OCI-LY3 (cell line): ENCODE results near the gene MED23.

Source experiments
- H2AFZ ChIP-seq: fragments of 200-600, 300-600 bp; shearing (Covaris generic); 2 replicates; pipeline ENCODE4 v1.6.0; 2014; ENCODE audit warnings: antibody characterized with exemption, low read depth, low read length
- H3K27ac ChIP-seq: fragments of 200-600, 300-600 bp; sonication (generic); 2 replicates; pipeline ENCODE4 v1.5.1; 2014; ENCODE audit warnings: mild to moderate bottlenecking, low read length, moderate library complexity, mixed read lengths
- H3K27me3 ChIP-seq: fragments of 200-600, 300-600 bp; sonication (generic); 2 replicates; pipeline ENCODE4 v1.6.1; 2014; ENCODE audit warnings: low read depth, low read length, mixed read lengths
- H3K36me3 ChIP-seq: fragments of 200-600, 300-600 bp; sonication (generic); replicated peaks from 2 replicates; pipeline ENCODE3; 2014; ENCODE audit warnings: low read depth, low read length, mixed read lengths
- H3K4me1 ChIP-seq: fragments of 300-600, 200-600 bp; sonication (generic); 2 replicates; pipeline ENCODE4 v1.6.1; 2014; ENCODE audit warnings: low read length, mixed read lengths
- H3K4me2 ChIP-seq: fragments of 200-600, 300-600 bp; sonication (generic); 2 replicates; pipeline ENCODE4 v1.6.1; 2014; ENCODE audit warnings: low read length, mixed read lengths
- H3K4me3 ChIP-seq: fragments of 300-600, 200-600 bp; sonication (generic); 2 replicates; pipeline ENCODE4 v1.5.1; 2014; ENCODE audit warnings: antibody characterized with exemption, mild to moderate bottlenecking, low read length, moderate library complexity
- H3K79me2 ChIP-seq: fragments of 300-600, 200-600 bp; shearing (Covaris generic); 2 replicates; pipeline ENCODE4 v1.6.1; 2014; ENCODE audit warnings: mild to moderate bottlenecking, low read length, mixed read lengths
- H3K9ac ChIP-seq: fragments of 300-600, 200-600 bp; shearing (Covaris generic); 2 replicates; pipeline ENCODE4 v1.6.0; 2014; ENCODE audit warnings: mild to moderate bottlenecking, low read length, moderate library complexity
- H3K9me3 ChIP-seq: fragments of 200-600, 300-600 bp; shearing (Covaris generic); 2 replicates; pipeline ENCODE4 v1.6.1; 2014; ENCODE audit warnings: low read length, mixed read lengths; ENCODE audit not compliant: insufficient read depth
- H4K20me1 ChIP-seq: fragments of 200-600, 300-600 bp; sonication (generic); 2 replicates; pipeline ENCODE4 v1.6.1; 2016; ENCODE audit warnings: low read length, mixed read lengths; ENCODE audit not compliant: insufficient read depth
- EZH2phosphoT487 ChIP-seq: fragments of 200-600 bp; shearing (Covaris generic); IDR thresholded peaks from 2 replicates; pipeline ENCODE4 v1.6.1; 2018; ENCODE audit warnings: antibody characterized with exemption, mixed run types, low read depth
- TF ChIP-seq, protein P1 (sequence below): fragments of 200-600, 300-600 bp; sonication (generic); IDR thresholded peaks from 2 replicates; pipeline ENCODE4 v1.5.1; 2014; ENCODE audit warnings: antibody characterized with exemption, low read length, low read depth

Gene MED23

DNA sequence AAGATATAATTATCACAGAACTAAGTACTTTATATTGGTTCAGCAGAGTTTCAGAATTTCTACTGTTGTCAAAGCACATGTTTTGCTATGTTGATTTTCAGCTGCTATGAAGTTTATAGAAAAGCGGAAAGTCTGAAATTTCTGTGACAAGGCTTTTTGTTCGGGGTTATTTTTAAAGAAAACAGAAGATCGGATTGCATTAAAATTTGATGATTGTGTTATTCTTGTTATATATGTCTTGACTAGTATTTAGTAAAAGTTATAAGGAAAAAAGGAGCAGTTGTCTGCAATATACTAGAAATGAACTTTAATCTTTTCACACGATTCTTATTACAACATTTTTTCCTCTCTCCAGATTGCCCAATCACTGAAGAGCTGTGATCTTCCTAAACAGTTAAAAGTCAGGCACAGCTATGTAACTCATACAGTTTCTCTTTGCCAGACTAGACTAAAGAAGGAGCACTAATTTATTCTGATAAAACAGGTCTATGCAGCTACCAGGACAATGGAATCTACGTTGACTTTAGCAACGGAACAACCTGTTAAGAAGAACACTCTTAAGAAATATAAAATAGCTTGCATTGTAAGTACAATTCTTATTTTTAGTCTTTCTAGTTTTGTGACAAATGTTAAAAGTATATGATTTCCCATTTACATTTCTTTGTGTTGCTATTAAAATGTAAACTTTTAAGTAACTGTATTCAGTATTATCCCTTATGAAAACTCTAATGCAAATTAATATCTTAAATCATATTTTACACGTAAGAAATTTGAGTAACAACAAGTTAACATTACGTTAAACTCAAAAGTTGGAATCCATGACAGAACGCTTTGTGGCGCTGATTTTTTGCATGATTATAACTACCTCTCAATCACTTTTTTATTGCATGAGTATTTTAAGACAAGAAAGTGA, 9.1 kb upstream of the MED23 start, which contains the start of gene ENPP3:
ENPP3 (plus strand) TSS at position 423 of the 913 bp plus-strand sequence; CDS start at position 506, 83 bp downstream.
- no peaks in the 10 kb centered on the region for H3K4me1 ChIP-seq
- H3K36me3 ChIP-seq: no peaks in the 10 kb centered on the region
- no peaks in the 10 kb centered on the region for H3K79me2 ChIP-seq
- no peak within 1 kb of the TSS for H3K4me3 ChIP-seq
- no peaks in the 10 kb centered on the region for H4K20me1 ChIP-seq
- no peak within 1 kb of the TSS for H3K9ac ChIP-seq
- no peaks in the 10 kb centered on the region for H3K9me3 ChIP-seq
- H3K4me2 ChIP-seq: no peak within 1 kb of the TSS
- no peak within 1 kb of the TSS for H3K27ac ChIP-seq
- H2AFZ ChIP-seq: no peak within 1 kb of the TSS
- H3K27me3 ChIP-seq: no peaks in the 10 kb centered on the region
- TF ChIP-seq EZH2phosphoT487: no peak
- TF ChIP-seq, protein P1, sequence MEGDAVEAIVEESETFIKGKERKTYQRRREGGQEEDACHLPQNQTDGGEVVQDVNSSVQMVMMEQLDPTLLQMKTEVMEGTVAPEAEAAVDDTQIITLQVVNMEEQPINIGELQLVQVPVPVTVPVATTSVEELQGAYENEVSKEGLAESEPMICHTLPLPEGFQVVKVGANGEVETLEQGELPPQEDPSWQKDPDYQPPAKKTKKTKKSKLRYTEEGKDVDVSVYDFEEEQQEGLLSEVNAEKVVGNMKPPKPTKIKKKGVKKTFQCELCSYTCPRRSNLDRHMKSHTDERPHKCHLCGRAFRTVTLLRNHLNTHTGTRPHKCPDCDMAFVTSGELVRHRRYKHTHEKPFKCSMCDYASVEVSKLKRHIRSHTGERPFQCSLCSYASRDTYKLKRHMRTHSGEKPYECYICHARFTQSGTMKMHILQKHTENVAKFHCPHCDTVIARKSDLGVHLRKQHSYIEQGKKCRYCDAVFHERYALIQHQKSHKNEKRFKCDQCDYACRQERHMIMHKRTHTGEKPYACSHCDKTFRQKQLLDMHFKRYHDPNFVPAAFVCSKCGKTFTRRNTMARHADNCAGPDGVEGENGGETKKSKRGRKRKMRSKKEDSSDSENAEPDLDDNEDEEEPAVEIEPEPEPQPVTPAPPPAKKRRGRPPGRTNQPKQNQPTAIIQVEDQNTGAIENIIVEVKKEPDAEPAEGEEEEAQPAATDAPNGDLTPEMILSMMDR: no peak

DNA sequence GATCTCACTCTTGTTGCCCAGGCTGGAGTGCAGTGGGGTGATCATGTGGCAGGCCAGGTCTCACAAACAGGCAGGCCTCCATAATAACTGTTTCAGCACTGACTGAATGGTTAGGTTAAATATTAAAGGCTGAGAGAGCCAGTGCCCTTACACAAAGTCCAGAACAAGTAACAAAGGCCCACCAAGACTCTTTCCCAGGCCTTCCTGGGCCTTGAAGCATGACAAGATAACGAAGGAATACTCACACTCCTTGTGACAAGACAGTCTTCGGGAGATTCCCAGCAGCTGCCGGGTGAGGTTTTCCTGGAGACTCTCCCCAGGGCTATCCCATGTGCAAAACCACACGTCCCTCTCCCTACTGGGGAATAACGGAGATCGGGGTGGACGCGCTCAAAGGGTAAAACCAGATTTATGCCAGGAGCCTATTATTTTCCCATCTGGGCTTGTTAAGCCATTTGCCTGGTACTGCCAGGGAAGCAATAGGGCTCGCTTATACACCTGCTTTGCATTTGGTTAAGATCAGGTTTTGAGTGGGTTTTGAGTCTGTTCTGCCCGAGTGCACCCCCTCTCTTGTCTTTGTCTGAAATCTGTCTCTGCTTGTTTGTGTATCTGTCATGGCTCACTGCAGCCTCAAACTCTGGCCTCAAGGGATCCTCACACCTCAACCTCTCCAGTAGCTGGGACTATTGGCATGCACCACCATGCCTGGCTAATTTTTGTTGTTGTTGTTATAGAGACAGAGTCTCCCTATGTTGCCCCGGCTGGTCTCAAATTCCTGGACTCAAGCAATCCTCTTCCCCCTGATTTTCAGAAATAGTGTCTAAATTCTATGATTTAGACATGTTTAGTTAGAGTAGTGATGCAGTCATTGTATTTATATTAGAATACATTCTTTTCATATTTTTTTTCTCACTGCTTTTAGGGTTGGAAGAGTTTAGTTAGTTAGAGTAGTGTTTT, 7.6 kb upstream of the MED23 start:
- Histone ChIP-seq H3K36me3 (no peaks in the 10 kb centered on the region), H3K27me3 (no peaks in the 10 kb centered on the region), H3K9me3 (no peaks in the 10 kb centered on the region), H3K4me2 (no peak overlapping the region), H3K4me3 (no peak overlapping the region), H3K79me2 (no peaks in the 10 kb centered on the region), H3K9ac (no peak overlapping the region), H3K27ac (no peak overlapping the region), H2AFZ (no peak overlapping the region), H4K20me1 (no peaks in the 10 kb centered on the region), H3K4me1 (no peaks in the 10 kb centered on the region)
- no peak for TF ChIP-seq EZH2phosphoT487

DNA sequence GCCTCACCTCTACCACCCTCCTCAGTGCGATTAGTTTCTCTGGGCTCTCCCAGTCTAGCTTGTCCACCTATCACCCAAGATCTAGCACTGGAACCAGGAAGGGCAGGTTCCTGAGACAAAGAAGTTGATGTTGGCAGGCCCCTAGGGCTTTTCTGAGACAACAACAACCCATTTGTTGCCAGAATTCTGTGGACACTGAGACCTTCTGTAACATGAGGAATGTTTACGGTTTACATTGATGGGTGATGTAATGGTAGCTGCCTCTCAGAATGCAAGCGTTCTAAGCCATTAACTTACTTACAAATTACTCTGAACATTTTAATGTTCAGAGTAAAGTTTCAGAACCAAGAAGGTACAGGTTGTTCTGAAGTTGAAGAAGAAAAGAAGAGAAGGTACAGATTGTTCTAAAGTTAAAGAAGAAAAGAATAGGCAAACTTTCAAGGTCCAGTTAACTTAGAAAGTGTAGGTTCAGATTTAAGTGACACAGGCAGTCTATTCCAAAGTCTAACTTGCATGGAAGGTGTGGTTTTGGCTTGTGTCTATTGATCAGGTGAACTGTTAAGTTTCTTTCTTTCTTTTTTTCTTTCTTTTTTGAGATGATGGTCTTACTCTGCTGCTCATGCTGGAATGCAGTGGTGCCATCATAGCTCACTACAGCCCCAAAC, 3.7 kb upstream of the MED23 start:
- Histone ChIP-seq H3K4me1 (peaks cover 5% of the 10 kb centered on the region; the same call in 1 of the 2 replicates), H3K4me3 (no peak overlapping the region), H3K9me3 (no peaks in the 10 kb centered on the region), H2AFZ (no peak overlapping the region), H3K27ac (no peak overlapping the region), H4K20me1 (no peaks in the 10 kb centered on the region), H3K9ac (no peak overlapping the region), H3K79me2 (peaks cover 11% of the 10 kb centered on the region), H3K27me3 (no peaks in the 10 kb centered on the region), H3K36me3 (no peaks in the 10 kb centered on the region), H3K4me2 (no peak overlapping the region)
- TF ChIP-seq EZH2phosphoT487: no peak
- TF ChIP-seq, protein P1: no peak

DNA sequence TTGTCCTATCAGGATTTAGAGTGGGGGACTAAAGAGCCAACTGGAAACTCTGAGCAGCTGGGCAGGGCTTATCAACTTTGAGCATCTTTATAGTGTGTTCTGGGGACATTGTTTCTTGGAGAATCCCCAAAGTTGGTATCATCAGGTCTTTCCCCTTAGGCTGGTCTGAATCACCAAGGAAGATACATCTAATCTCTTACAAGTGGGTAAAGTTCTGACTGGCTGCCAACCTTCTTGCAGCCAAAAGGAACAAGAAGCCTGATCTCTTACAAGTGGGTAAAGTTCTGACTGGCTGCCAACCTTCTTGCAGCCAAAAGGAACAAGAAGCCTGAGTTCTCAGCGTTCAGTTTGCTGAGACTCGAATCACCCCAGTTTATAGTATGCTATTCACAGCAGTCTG, 1.6 kb upstream of the MED23 start:
- H3K79me2 ChIP-seq: peaks cover 13% of the 10 kb centered on the region
- no peak overlapping the region for H3K27ac ChIP-seq
- H2AFZ ChIP-seq: no peak overlapping the region
- no peak for TF ChIP-seq EZH2phosphoT487
- TF ChIP-seq, protein P1: no peak
- H3K9ac ChIP-seq: no peak overlapping the region
- no peaks in the 10 kb centered on the region for H3K27me3 ChIP-seq
- no peaks in the 10 kb centered on the region for H3K9me3 ChIP-seq
- no peak overlapping the region for H3K4me2 ChIP-seq
- H3K4me3 ChIP-seq: no peak overlapping the region
- no peaks in the 10 kb centered on the region for H4K20me1 ChIP-seq
- H3K4me1 ChIP-seq: peaks cover 8% of the 10 kb centered on the region; the same call in 1 of the 2 replicates
- no peaks in the 10 kb centered on the region for H3K36me3 ChIP-seq
